ENCODE measurements around the gene CEP112. TPM values are rescaled to one million over a fixed set of nuclear protein-coding genes. Genes with fewer than 3 reads are reported as not detected.

The CEP112 gene
- total and polyA plus RNA-seq, 2 of the 13 experiments (the other 11 are each of a cell fraction or from before 2014, with no cell fraction given) = 1.2 to 3.4 TPM

DNA sequence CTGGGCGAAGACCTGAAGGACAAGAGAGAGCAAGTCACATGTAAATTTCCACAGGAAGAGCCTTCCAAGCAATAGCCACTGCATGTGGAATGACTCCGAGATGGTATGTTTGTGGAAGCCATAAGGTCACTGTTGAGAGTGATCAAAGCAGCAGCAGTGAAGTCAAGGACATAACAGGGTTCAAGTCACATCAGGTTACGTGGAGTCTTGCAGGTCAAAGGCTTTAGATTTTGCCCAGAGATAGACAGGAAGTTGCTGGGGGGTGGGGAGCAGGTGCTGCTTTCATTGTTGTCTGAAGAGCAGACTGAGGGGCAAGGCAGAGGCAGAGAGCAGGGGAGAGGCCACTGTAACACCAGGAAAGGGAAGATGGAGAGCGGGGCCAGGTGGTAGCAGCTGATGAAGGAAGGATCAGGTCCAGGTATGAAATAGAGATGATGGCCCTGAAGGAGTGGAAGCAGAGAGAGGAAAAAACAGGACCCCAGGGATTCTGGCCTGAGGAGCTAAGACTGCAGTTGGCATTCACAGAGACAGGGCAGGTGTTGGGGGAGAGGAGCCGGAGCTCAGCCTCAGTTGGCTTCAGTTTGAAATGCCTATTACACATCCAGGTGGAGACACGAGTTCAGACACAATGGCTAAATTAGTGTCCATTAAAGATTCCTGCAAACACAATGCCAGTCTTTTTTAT lies 501.2 kb downstream of the CEP112 start (continued):
- TF ChIP-seq, protein P1, sequence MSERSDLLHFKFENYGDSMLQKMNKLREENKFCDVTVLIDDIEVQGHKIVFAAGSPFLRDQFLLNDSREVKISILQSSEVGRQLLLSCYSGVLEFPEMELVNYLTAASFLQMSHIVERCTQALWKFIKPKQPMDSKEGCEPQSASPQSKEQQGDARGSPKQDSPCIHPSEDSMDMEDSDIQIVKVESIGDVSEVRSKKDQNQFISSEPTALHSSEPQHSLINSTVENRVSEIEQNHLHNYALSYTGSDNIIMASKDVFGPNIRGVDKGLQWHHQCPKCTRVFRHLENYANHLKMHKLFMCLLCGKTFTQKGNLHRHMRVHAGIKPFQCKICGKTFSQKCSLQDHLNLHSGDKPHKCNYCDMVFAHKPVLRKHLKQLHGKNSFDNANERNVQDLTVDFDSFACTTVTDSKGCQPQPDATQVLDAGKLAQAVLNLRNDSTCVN (CRISPR knock-in tag; IDR thresholded peaks at IDR 0.05; ENCODE audit: borderline replicate concordance) = peak; percentile 46; the same call in 1 of the 2 replicates
- TF ChIP-seq NR2F1 (CRISPR knock-in tag; IDR thresholded peaks at IDR 0.05) = peak; percentile 97 to 98
- TF ChIP-seq, protein P2, sequence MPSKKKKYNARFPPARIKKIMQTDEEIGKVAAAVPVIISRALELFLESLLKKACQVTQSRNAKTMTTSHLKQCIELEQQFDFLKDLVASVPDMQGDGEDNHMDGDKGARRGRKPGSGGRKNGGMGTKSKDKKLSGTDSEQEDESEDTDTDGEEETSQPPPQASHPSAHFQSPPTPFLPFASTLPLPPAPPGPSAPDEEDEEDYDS (CRISPR knock-in tag; IDR thresholded peaks at IDR 0.05) = peak; percentile 67; the same call in 1 of the 2 replicates
- 0 out of 2 replicates have a peak, but pooled peaks have one; percentile 10 for TF ChIP-seq ZNF709 (CRISPR knock-in tag; IDR thresholded peaks at IDR 0.05)
- TF ChIP-seq ZNF468 (CRISPR knock-in tag; IDR thresholded peaks at IDR 0.05) = no peak
- TF ChIP-seq CHD4 (IDR thresholded peaks at IDR 0.05; ENCODE audit: borderline replicate concordance, low read length) = no peak
- TF ChIP-seq, protein P3, sequence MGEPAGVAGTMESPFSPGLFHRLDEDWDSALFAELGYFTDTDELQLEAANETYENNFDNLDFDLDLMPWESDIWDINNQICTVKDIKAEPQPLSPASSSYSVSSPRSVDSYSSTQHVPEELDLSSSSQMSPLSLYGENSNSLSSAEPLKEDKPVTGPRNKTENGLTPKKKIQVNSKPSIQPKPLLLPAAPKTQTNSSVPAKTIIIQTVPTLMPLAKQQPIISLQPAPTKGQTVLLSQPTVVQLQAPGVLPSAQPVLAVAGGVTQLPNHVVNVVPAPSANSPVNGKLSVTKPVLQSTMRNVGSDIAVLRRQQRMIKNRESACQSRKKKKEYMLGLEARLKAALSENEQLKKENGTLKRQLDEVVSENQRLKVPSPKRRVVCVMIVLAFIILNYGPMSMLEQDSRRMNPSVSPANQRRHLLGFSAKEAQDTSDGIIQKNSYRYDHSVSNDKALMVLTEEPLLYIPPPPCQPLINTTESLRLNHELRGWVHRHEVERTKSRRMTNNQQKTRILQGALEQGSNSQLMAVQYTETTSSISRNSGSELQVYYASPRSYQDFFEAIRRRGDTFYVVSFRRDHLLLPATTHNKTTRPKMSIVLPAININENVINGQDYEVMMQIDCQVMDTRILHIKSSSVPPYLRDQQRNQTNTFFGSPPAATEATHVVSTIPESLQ (CRISPR knock-in tag; conservative IDR thresholded peaks at IDR 0.05) = no peak
- no peak for TF ChIP-seq SRSF9 (IDR thresholded peaks at IDR 0.05; ENCODE audit: borderline replicate concordance, insufficient read depth, low read depth, low read length, poor library complexity, severe bottlenecking)
- TF ChIP-seq, protein P4, sequence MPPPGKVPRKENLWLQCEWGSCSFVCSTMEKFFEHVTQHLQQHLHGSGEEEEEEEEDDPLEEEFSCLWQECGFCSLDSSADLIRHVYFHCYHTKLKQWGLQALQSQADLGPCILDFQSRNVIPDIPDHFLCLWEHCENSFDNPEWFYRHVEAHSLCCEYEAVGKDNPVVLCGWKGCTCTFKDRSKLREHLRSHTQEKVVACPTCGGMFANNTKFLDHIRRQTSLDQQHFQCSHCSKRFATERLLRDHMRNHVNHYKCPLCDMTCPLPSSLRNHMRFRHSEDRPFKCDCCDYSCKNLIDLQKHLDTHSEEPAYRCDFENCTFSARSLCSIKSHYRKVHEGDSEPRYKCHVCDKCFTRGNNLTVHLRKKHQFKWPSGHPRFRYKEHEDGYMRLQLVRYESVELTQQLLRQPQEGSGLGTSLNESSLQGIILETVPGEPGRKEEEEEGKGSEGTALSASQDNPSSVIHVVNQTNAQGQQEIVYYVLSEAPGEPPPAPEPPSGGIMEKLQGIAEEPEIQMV (CRISPR knock-in tag; IDR thresholded peaks at IDR 0.05; ENCODE audit: low read depth) = 0 out of 2 replicates have a peak, but pooled peaks have one; percentile 74
- no peak for TF ChIP-seq CEBPB (IDR thresholded peaks at IDR 0.05; ENCODE audit: borderline replicate concordance, low read depth, low read length)
- TF ChIP-seq, protein P5, sequence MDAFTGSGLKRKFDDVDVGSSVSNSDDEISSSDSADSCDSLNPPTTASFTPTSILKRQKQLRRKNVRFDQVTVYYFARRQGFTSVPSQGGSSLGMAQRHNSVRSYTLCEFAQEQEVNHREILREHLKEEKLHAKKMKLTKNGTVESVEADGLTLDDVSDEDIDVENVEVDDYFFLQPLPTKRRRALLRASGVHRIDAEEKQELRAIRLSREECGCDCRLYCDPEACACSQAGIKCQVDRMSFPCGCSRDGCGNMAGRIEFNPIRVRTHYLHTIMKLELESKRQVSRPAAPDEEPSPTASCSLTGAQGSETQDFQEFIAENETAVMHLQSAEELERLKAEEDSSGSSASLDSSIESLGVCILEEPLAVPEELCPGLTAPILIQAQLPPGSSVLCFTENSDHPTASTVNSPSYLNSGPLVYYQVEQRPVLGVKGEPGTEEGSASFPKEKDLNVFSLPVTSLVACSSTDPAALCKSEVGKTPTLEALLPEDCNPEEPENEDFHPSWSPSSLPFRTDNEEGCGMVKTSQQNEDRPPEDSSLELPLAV (CRISPR knock-in tag; conservative IDR thresholded peaks at IDR 0.05; ENCODE audit: low read depth) = no peak
- TF ChIP-seq, protein P6, sequence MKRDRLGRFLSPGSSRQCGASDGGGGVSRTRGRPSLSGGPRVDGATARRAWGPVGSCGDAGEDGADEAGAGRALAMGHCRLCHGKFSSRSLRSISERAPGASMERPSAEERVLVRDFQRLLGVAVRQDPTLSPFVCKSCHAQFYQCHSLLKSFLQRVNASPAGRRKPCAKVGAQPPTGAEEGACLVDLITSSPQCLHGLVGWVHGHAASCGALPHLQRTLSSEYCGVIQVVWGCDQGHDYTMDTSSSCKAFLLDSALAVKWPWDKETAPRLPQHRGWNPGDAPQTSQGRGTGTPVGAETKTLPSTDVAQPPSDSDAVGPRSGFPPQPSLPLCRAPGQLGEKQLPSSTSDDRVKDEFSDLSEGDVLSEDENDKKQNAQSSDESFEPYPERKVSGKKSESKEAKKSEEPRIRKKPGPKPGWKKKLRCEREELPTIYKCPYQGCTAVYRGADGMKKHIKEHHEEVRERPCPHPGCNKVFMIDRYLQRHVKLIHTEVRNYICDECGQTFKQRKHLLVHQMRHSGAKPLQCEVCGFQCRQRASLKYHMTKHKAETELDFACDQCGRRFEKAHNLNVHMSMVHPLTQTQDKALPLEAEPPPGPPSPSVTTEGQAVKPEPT (CRISPR knock-in tag; IDR thresholded peaks at IDR 0.05; ENCODE audit: low read depth) = 0 out of 2 replicates have a peak, but pooled peaks have one; percentile 27
- peak; percentile 92; the same call in 1 of the 2 replicates for TF ChIP-seq ZNF556 (CRISPR knock-in tag; IDR thresholded peaks at IDR 0.05; ENCODE audit: borderline replicate concordance)
- no peak for TF ChIP-seq ZFP41 (CRISPR knock-in tag; IDR thresholded peaks at IDR 0.05; ENCODE audit: borderline replicate concordance)
- no peak for TF ChIP-seq GPN1 (CRISPR knock-in tag; IDR thresholded peaks at IDR 0.05; ENCODE audit: borderline replicate concordance)

All from HepG2 (cell line).